Calu3 (cell line): ENCODE data around the gene EIF3A. TPM values are rescaled to one million over a fixed set of nuclear protein-coding genes. Genes with fewer than 3 reads are reported as not detected.
A peak's percentile ranks its signal among the peaks of the same experiment; 100 is the strongest.

ENCODE experiments used
- BruUV-seq: library from RNA; stranded (reverse); fragments of 400-500 nt; replicated peaks from 2 replicates; lab custom pipeline; 2021; lab: Mats Ljungman, UMichigan
- CTCF ChIA-PET: fragments of 300-600 bp; sonication (Branson Sonifier 250); formaldehyde crosslinking; loops from one replicate; lab custom pipeline; 2022; ENCODE audit warnings: antibody characterized with exemption; lab: Charles Lee
- DNase-seq: peaks from one replicate; pipeline ENCODE4 v3.0.0; 2022
- H3K27ac Mint-ChIP-seq: one replicate; pipeline ENCODE4 v1.8.0; 2022; ENCODE audit warnings: mixed read lengths; ENCODE audit not compliant: unreplicated experiment
- H3K27me3 Mint-ChIP-seq: one replicate; pipeline ENCODE4 v1.8.0; 2022; ENCODE audit warnings: mixed read lengths; ENCODE audit not compliant: unreplicated experiment
- H3K36me3 Mint-ChIP-seq: one replicate; pipeline ENCODE4 v1.8.0; 2022; ENCODE audit warnings: mild to moderate bottlenecking, moderate library complexity, mixed read lengths; ENCODE audit not compliant: insufficient read depth, unreplicated experiment
- H3K4me1 Mint-ChIP-seq: one replicate; pipeline ENCODE4 v1.8.0; 2022; ENCODE audit warnings: mild to moderate bottlenecking, low read depth, mixed read lengths; ENCODE audit not compliant: unreplicated experiment
- H3K4me3 Mint-ChIP-seq: one replicate; pipeline ENCODE4 v1.8.0; 2022; ENCODE audit warnings: mild to moderate bottlenecking, low read depth, moderate library complexity, mixed read lengths; ENCODE audit not compliant: unreplicated experiment
- H3K9me3 Mint-ChIP-seq: one replicate; pipeline ENCODE4 v1.8.0; 2022; ENCODE audit warnings: low read depth, mixed read lengths; ENCODE audit not compliant: unreplicated experiment
- intact Hi-C: fragments of 100-400 bp; cut with micrococcal nuclease; formaldehyde crosslinking; loops from one replicate; pipeline ENCODE4 v1.10.0; 2022; ENCODE audit not compliant: unreplicated experiment
- total RNA-seq: library from RNA; stranded (reverse); gene quantifications from 2 replicates; pipeline ENCODE4 v1.2.3, GENCODE V29; 2022
- TF ChIP-seq, protein P1 (sequence below): fragments of 200-600 bp; IDR thresholded peaks from one replicate; pipeline ENCODE4 v1.8.0; 2022; ENCODE audit warnings: antibody characterized with exemption; ENCODE audit not compliant: unreplicated experiment

The EIF3A gene
- total RNA-seq, 1 experiment from 2014 or later, result 104 TPM

- peaks cover 11% of the 10 kb centered on the region for H3K27me3 Mint-ChIP-seq
- CTCF ChIA-PET, result no interaction called here
- H3K4me1 Mint-ChIP-seq, result no peaks in the 10 kb centered on the region
- intact Hi-C loops, result no loop called here
- TF ChIP-seq, protein P1, sequence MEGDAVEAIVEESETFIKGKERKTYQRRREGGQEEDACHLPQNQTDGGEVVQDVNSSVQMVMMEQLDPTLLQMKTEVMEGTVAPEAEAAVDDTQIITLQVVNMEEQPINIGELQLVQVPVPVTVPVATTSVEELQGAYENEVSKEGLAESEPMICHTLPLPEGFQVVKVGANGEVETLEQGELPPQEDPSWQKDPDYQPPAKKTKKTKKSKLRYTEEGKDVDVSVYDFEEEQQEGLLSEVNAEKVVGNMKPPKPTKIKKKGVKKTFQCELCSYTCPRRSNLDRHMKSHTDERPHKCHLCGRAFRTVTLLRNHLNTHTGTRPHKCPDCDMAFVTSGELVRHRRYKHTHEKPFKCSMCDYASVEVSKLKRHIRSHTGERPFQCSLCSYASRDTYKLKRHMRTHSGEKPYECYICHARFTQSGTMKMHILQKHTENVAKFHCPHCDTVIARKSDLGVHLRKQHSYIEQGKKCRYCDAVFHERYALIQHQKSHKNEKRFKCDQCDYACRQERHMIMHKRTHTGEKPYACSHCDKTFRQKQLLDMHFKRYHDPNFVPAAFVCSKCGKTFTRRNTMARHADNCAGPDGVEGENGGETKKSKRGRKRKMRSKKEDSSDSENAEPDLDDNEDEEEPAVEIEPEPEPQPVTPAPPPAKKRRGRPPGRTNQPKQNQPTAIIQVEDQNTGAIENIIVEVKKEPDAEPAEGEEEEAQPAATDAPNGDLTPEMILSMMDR, result no peak
- no peaks in the 10 kb centered on the region for H3K9me3 Mint-ChIP-seq
- no peaks in the 10 kb centered on the region for H3K36me3 Mint-ChIP-seq
- no peak for DNase-seq
- BruUV-seq, result no TSS peak
- peak overlapping the region; percentile 29 for H3K27ac Mint-ChIP-seq
- H3K4me3 Mint-ChIP-seq, result no peak overlapping the region
These were observed 83.2 kb downstream of the EIF3A start for GRCh38 chr10:118997379-118997778.

GRCh38 chr10:118995739-118996138 lies 84.9 kb downstream of the EIF3A start:
- H3K27ac Mint-ChIP-seq, result no peak overlapping the region
- CTCF ChIA-PET, result no interaction called here
- no TSS peak for BruUV-seq
- DNase-seq, result no peak
- H3K4me3 Mint-ChIP-seq, result no peak overlapping the region
- H3K36me3 Mint-ChIP-seq, result no peaks in the 10 kb centered on the region
- peaks cover 23% of the 10 kb centered on the region for H3K27me3 Mint-ChIP-seq
- no peaks in the 10 kb centered on the region for H3K9me3 Mint-ChIP-seq
- intact Hi-C loops, result no loop called here
- H3K4me1 Mint-ChIP-seq, result no peaks in the 10 kb centered on the region
- TF ChIP-seq, protein P1, result no peak

GRCh38 chr10:118994321-118994720 lies 86.3 kb downstream of the EIF3A start:
- Mint-ChIP-seq H3K4me3 (no peak overlapping the region), H3K9me3 (no peaks in the 10 kb centered on the region), H3K4me1 (no peaks in the 10 kb centered on the region), H3K36me3 (no peaks in the 10 kb centered on the region), H3K27me3 (peaks cover 23% of the 10 kb centered on the region), H3K27ac (no peak overlapping the region)
- no peak for DNase-seq
- CTCF ChIA-PET, result no interaction called here
- TF ChIP-seq, protein P1, result no peak
- BruUV-seq, result no TSS peak
- intact Hi-C loops, result no loop called here

GRCh38 chr10:118993214-118993613 lies 87.4 kb downstream of the EIF3A start:
- no peak overlapping the region for H3K27ac Mint-ChIP-seq
- CTCF ChIA-PET, result no interaction called here
- TF ChIP-seq, protein P1, result no peak
- H3K27me3 Mint-ChIP-seq, result peaks cover 23% of the 10 kb centered on the region
- no peak overlapping the region for H3K4me3 Mint-ChIP-seq
- no peaks in the 10 kb centered on the region for H3K9me3 Mint-ChIP-seq
- no peaks in the 10 kb centered on the region for H3K36me3 Mint-ChIP-seq
- DNase-seq, result no peak
- no peaks in the 10 kb centered on the region for H3K4me1 Mint-ChIP-seq
- intact Hi-C loops, result no loop called here
- no TSS peak for BruUV-seq

DNA sequence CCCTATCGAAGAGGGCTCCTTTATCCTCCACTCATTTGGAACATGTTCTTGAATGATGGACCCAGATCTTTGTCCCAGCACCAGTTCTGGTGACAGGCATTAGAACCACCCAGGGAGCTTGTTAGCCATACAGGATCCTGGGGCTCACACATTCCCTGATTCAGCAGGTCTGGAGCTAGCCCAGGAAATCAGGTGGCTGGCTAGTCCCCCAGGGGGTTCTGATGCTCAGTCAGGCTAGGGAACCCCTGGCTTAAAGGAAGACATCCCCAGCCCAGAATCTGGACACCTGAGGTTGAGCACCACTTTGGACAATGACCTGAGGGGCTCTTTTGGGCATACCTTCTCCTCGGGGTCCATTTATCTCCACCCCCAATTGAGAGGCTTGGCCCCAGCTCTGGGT lies 88.1 kb downstream of the EIF3A start:
- H3K4me1 Mint-ChIP-seq, result no peaks in the 10 kb centered on the region
- CTCF ChIA-PET, result no interaction called here
- TF ChIP-seq, protein P1, result no peak
- no peaks in the 10 kb centered on the region for H3K36me3 Mint-ChIP-seq
- DNase-seq, result no peak
- no peaks in the 10 kb centered on the region for H3K9me3 Mint-ChIP-seq
- no peak overlapping the region for H3K27ac Mint-ChIP-seq
- H3K27me3 Mint-ChIP-seq, result peaks cover 23% of the 10 kb centered on the region
- H3K4me3 Mint-ChIP-seq, result no peak overlapping the region
- no TSS peak for BruUV-seq
- intact Hi-C loops, result no loop called here
